PC-3 (cell line): ENCODE measurements around the gene SMIM44.

ENCODE experiments used
- CTCF ChIP-seq: fragments of 300-600 bp; sonication (generic); conservative IDR thresholded peaks from 2 replicates; pipeline ENCODE4 v1.5.1; 2017; ENCODE audit warnings: antibody characterized with exemption, low read depth, mild to moderate bottlenecking, low read length
- EZH2 ChIP-seq: fragments of 300-600 bp; sonication (generic); IDR thresholded peaks from one replicate; pipeline ENCODE4 v1.6.1; 2017; ENCODE audit warnings: antibody characterized with exemption, mild to moderate bottlenecking, low read length; ENCODE audit not compliant: unreplicated experiment

- TF ChIP-seq EZH2 (no peak), CTCF (no peak)
Measured at GRCh38 chr19:3454656-3455392, 28.4 kb downstream of the SMIM44 start.
